ENCODE measurements around the gene ARHGEF12. TPM values are rescaled to one million over a fixed set of nuclear protein-coding genes. Genes with fewer than 3 reads are reported as not detected.

Gene ARHGEF12
- total RNA-seq, 1 donor from 2014 or later = 36.5 TPM

DNA sequence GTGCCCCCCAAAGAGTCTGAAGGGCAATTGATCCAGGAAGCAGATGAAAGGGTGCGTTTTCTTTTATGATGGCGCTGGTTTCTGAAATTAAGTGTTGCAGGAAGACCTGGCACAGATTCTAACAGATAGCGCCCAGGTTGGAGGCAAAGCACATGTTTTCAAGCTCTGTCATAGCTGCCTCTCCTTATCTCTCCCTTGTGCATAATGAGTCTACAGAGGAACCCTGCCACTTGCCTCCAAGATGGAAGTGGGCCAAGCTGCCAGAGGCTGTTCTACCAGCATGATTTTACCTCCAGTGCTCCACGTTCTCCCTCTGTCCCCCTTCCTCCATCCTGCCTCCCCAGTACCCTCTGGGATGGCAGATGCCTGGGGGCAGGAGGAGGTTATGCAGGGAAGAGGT, 41.1 kb upstream of the ARHGEF12 start:
- H3K4me3 ChIP-seq (ENCODE audit: low read depth, low read length) = no peak overlapping the region
- DNase-seq (ENCODE audit: low read depth) = no peak
- TF ChIP-seq, protein P1, sequence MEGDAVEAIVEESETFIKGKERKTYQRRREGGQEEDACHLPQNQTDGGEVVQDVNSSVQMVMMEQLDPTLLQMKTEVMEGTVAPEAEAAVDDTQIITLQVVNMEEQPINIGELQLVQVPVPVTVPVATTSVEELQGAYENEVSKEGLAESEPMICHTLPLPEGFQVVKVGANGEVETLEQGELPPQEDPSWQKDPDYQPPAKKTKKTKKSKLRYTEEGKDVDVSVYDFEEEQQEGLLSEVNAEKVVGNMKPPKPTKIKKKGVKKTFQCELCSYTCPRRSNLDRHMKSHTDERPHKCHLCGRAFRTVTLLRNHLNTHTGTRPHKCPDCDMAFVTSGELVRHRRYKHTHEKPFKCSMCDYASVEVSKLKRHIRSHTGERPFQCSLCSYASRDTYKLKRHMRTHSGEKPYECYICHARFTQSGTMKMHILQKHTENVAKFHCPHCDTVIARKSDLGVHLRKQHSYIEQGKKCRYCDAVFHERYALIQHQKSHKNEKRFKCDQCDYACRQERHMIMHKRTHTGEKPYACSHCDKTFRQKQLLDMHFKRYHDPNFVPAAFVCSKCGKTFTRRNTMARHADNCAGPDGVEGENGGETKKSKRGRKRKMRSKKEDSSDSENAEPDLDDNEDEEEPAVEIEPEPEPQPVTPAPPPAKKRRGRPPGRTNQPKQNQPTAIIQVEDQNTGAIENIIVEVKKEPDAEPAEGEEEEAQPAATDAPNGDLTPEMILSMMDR (conservative IDR thresholded peaks at IDR 0.05; ENCODE audit: low read depth, low read length) = no peak

DNA sequence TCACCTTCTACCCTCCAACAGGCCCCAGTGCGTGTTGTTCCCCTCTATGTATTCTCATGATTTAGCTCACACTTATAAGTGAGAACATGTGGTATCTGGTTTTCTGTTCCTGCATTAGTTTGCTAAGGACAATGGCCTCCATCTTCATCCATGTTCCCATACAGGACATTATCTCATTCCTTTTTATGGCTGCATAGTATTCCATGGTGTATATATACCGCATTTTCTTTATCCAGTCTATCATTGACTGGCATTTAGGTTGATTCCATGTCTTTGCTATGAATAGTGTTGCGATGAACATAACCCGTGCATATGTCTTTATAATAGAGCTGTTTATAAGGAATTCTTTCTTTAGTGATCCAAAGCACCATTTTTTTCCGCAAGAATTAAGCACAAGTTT, 39.7 kb upstream of the ARHGEF12 start:
- no peak for DNase-seq (ENCODE audit: low read depth)
- H3K4me3 ChIP-seq (ENCODE audit: low read depth, low read length) = no peak overlapping the region
- TF ChIP-seq, protein P1 (conservative IDR thresholded peaks at IDR 0.05; ENCODE audit: low read depth, low read length) = no peak

GRCh38 chr11:120298461-120298860, 37.8 kb upstream of the ARHGEF12 start:
- no peak for DNase-seq (ENCODE audit: low read depth)
- TF ChIP-seq, protein P1 (conservative IDR thresholded peaks at IDR 0.05; ENCODE audit: low read depth, low read length) = no peak
- no peak overlapping the region for H3K4me3 ChIP-seq (ENCODE audit: low read depth, low read length)

DNA sequence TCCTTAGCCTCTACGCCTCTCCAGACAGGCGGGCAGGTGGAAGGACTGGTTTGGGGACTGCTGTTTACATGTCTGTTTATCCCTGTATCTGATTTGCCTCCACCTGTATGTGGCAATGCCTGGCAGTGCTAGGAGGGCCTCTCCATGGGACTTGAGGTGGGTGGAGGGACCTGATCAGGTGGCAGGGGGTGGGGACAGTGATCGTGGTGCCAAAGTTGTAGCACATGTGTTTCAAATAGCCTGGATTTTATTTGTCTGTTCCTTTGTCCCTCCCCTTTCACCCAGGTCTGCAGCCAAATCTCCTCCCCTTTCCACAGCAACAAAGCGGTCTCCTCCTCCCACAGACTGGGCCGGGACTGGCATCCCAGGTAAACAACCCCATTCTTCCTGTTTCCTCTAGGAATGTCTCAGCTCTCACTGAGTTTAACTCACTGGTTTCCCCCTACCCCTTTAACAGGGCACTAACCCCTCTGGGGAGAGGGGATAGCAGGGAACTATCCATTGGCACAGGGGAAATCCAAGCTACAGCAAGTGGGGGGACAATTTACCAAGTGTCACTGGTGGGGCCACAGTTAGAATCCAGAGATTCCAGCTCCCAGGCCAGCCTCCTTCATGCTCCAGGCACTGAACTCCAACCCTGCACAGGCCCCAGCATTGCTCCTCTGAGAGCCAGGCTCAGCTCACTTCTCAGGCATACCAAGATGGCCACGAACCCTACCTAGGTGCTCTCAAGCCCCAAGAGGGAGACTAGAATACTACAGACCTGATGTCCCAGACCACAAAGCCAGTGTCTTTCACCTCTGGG, 34.0 kb upstream of the ARHGEF12 start:
- TF ChIP-seq, protein P1 (conservative IDR thresholded peaks at IDR 0.05; ENCODE audit: low read depth, low read length) = no peak
- DNase-seq (ENCODE audit: low read depth) = no peak
- no peak overlapping the region for H3K4me3 ChIP-seq (ENCODE audit: low read depth, low read length)

DNA sequence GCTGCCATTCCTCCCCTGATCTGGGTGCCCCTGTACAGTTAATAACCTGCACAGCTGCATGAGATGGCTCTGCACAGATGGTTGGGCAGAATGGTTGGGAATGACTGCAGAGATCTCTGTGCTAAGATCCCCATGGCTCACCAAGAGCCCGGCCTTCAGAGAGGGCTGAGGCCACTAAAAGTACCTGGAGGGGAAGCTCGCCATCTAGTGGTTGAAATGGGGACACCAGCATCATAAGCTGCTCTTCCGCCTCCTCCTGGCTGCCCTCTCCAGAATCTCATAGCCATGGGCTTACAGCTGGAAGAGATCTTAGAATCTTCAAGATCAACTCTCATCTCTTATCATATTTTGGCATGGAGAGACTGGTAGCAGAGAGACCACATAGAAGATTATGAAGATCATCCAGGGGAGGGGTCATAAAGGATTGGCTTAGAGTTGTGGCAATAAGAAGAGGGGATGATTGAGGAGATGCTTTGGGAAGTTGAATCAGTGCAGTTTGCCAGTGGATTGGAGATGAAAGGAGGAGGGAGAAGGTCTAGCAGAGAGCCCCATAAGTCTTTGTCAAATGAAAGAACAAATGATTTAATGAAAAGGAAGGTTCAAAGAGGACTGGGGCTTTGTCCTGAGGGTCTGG, 33.1 kb upstream of the ARHGEF12 start:
- DNase-seq (ENCODE audit: low read depth) = peak; percentile 40
- TF ChIP-seq, protein P1 (conservative IDR thresholded peaks at IDR 0.05; ENCODE audit: low read depth, low read length) = peak; percentile 99
- no peak overlapping the region for H3K4me3 ChIP-seq (ENCODE audit: low read depth, low read length)

DNA sequence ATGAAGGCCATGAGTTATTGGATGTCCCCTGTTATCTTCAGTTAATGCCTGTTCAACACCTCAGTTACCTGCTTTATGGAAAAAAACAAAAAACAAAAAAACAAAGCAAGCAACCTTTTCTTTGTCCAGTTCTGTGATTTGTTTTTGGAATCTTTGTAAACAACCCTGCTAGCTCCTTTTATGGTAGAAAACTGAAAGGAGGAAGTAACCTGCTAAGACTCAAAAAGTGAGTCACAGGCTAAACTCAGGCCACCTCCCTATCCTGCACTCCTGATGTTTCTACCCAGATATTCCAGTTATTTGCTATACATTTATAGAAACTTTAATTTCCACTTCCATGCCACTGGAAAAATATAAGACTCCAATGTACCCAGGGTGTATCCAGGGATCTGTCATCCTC, 31.7 kb upstream of the ARHGEF12 start:
- DNase-seq (ENCODE audit: low read depth) = peak; percentile 52
- H3K4me3 ChIP-seq (ENCODE audit: low read depth, low read length) = no peak overlapping the region
- TF ChIP-seq, protein P1 (conservative IDR thresholded peaks at IDR 0.05; ENCODE audit: low read depth, low read length) = no peak

Measured in epithelial cell of proximal tubule (primary cell).